HG02973 (cell line): ENCODE results near the gene ELL.

Source experiments
- ATAC-seq: cut with Tn5 transposase; IDR thresholded peaks from one replicate; pipeline ENCODE4 v1.9.1; 2021; ENCODE audit warnings: moderate library complexity; ENCODE audit not compliant: unreplicated experiment

The ELL gene

DNA sequence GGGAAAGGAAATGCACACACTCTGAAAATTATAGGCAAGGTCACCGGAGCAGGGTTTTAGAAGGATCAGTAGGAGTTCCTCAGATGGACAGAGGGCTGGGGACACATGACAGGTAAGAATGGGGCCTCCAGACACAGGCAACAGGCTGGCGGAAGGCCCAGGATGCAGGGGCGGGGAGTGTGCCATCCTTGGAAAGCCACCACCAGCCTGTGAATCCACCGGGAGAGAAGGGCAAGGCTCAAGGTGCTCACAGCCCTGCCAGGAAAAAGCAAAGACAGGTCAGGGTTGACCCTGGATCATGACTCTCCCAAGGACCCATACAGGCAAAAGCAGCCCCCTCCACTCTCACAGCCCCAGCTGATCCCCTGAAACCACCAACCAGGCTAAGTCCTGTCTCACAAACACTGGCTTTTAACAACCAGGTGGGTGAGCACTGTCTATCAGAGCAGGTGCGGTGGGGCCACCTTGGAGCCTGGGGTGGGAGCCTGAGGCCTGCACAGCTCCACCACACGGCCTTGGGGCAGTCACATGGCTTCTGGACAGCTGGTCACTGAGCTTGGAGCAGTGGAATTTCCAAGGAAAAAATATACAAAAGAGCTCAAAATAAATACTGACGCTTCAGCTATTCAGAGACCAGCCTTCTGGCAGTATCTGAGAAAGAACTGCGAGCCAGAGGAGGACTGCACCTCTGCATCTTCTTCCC is 48.7 kb downstream of the ELL start:
- no peak for ATAC-seq

DNA sequence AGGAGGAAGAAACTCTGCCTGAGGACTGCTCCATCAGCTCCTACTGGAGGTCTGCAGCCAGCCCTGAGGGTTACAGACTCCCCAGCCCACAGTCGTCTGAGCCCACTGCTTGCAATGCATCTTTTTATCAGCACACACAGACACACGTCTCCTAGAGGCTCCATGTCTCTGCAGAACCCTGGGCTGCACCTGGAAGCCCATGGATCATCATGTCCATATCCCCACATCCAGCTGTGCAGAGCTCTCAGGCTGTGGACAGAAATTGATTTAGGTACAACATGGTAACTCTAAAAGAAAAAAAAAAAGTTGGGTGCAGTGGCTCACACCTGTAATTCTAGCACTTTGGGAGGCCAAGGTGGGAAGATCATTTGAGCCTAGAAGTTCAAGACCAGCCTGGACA is 51.1 kb downstream of the ELL start:
- ATAC-seq, result no peak

- no peak for ATAC-seq
These were observed 52.6 kb downstream of the ELL start for GRCh38 chr19:18469069-18469846.

DNA sequence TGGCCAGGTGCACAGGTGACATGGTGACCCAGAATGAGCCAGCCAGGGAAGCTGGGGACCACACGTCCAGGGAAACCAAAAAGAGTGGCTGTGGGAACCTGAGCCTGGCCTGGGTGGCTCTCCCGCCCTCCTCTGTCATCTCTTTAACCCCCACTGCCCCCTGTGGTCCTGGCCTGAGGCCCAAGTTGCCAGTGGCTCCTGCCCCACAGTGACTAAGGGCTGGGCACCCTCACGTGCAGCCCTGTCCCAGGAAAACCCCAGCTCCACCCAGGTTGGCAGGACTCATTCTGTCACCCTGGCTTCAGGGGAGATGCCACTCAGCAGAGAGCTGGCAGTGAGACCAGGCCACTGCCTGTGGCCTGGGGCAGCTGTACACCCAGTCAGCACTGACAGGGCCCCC is 53.4 kb downstream of the ELL start:
- no peak for ATAC-seq

- ATAC-seq, result no peak
These were observed 53.9 kb downstream of the ELL start for GRCh38 chr19:18467978-18468377.

- no peak for ATAC-seq
These were observed 55.5 kb downstream of the ELL start for GRCh38 chr19:18466354-18466753.

GRCh38 chr19:18465964-18466339 is 55.9 kb downstream of the ELL start:
- ATAC-seq, result no peak

DNA sequence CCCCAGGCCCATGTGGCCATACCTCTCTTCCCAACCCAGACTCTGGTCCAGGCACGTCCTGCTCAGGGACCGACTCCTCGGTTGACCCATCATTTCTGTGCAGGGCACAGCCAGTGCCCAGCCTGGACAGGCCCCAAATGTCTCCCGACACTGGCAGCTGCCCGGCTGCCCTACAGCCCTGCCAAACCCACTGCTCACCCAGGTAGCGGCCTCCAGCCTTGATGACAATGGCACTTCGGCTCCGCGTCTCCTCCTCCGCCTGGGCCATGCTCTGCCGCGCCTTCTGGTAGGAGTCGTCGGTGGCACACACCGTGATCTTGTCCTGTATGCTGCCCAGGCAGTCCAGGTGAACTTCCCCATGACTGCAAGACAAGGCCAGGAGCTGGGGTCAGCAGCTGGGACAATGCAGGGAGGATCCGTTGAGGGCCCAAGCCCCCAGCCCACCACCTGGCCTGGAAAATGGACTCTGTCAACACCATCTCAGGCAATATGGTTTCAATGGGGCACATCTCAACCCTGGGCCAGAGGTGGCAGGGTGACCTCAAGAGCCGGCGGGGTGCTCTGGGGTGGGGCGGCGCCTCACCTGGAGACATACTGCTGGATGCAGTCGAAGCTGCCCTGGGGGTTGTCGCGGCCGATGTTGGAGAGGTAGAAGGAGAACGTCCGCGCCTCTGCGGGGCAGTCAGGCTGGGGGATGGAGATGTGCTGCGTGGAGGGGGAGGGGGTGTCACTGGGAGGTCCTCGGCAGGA is 56.5 kb downstream of the ELL start:
- ATAC-seq, result no peak

DNA sequence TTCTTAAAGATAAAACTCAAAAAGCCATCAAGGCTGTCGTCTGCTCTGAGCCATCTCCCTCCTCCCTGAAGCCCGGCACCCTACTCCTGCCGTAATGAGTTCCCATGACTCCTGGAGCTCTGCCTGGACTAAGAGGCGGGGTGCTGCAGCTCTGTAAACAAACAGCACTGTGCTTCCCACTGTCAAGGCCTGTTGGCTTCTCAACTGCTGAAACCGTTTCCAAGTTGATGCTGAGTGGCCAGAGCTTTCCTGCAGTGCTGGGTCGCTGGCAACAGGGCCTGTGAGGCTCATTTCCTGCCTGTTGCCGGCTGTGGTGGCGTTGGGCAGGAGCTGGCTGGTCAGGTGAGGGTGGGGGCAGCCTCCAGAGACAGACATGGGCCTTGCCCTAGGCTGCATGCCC is 57.2 kb downstream of the ELL start:
- no peak for ATAC-seq

DNA sequence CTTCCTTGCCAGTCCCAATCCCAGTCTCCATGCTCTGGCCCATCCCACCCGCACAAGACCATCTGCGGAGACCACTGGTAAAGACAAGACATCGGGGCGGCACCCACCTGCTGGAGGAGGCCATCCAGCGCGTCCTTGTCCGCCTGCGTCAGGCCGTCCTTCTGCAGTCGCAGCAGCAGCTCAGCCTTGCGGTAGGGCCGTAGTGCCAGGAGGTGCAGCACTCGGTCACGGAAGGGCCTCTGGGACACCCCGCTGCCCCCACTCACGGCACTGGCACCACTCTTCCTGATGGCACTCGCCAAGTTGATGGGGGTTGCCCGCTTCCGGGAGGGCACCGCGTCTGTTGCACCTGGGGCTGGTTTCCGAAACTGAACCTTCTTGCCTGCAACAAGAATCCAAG is 60.4 kb downstream of the ELL start:
- ATAC-seq, result no peak

DNA sequence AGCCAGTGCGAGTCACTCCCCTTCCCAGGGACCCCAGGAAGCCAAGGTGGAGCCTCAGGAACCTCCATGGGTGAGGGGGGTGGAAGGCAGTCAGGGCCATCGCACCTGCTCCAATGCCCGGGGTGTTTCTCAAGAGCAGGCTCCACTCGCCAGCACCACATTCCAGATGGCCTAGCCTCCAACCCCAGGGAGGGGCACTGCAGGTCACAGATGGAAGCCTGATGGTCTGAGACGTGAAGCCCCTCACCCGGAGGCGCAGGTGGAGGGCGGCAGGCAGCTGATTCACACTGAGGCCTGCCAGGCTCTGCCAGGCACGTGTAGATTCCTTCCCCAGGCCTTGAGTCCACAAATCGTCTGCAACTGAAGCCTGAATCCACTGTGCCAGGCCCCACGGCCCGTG is 61.0 kb downstream of the ELL start:
- ATAC-seq, result no peak

DNA sequence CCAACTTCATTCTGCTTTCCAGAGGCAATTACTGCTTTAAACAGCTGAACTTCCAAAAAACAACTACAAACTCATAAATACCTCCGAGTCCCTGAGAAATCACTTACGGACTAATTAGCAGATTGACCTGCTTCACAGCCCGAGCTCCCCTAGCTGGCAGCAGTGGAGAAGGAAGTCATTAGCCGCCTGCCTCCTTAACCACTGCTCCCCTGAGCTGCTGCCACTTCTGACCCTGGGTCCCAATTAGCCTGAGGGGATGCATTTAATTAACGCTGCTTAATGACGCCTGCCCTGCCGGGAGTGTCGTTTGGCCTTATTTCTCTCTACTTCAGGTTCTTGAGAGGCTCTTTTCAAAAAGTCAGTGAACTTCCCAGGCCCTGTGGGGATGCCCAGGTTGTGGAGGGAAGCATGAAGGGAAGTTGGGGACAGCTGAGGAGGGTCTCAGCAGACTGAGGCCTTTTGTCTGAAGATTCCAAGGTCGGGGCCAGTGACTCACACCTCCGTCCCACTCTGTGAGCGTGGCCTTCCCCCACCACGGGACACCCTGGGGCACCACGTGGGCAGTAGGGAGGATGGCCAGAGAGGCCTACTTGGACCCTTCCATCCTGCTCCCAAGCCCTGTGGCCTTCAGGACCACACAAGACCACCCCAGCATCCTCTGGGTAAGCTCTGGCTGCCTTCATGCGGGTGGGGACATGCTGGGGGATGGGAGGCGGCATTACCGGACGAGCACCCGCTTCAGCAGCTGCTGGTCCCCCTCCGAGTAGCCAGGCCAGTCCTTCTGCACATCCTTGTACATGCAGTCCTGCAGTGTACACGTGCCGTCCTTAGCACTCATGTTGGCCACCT is 64.2 kb downstream of the ELL start:
- ATAC-seq, result no peak

- ATAC-seq, result no peak
These were observed 64.9 kb downstream of the ELL start for GRCh38 chr19:18456974-18457373.

- ATAC-seq, result no peak
These were observed 65.6 kb downstream of the ELL start for GRCh38 chr19:18456279-18456678.

- ATAC-seq, result no peak
These were observed 68.4 kb downstream of the ELL start for GRCh38 chr19:18453269-18454024.

DNA sequence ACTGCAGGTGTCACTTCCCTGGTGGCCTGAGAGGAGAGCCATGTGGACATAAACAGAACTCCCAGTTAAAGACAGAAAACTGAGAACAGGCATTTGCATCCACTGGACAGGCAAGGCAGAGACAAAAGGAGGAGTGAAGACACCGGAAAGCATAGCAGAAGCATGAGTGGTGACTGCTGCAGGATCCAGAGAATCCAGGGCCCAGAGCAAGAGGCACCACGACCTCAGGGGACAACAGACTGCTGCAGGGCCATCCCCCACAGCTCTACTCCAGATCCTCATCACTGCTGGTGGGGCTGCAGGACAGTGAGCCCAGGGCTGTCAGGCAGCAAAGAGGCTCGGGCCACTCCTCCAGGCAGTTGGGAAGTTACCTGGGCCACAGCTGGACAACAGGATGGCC is 69.5 kb downstream of the ELL start:
- no peak for ATAC-seq

- no peak for ATAC-seq
These were observed 70.7 kb downstream of the ELL start for GRCh38 chr19:18450931-18451836.

- no peak for ATAC-seq
These were observed 71.6 kb downstream of the ELL start for GRCh38 chr19:18450021-18450930.
